PC-3 (cell line): ENCODE results near the gene LHFPL6. TPM values are rescaled to one million over a fixed set of nuclear protein-coding genes. Genes with fewer than 3 reads are reported as not detected.

Experiments used
- ATAC-seq: fragments of 200-7000 bp; cut with Tn5 transposase; 2 replicates; pipeline ENCODE4 v1.9.1; 2020; ENCODE audit warnings: mild to moderate bottlenecking, moderate library complexity
- BruUV-seq: library from RNA; stranded (reverse); fragments of 400-500 nt; replicated peaks from 2 replicates; lab custom pipeline; 2021; lab: Mats Ljungman, UMichigan
- CTCF ChIA-PET: fragments of 300-600 bp; sonication (Branson Sonifier 250); formaldehyde crosslinking; loops from one replicate; lab custom pipeline; 2022; ENCODE audit warnings: antibody characterized with exemption; lab: Charles Lee
- POLR2A ChIA-PET: fragments of 300-600 bp; sonication (Branson Sonifier 250); formaldehyde crosslinking; loops from one replicate; lab custom pipeline; 2022; ENCODE audit warnings: antibody characterized with exemption; ENCODE audit not compliant: unreplicated experiment; lab: Charles Lee
- DNase-seq: peaks from one replicate; pipeline ENCODE4 v3.0.0-alpha.2; 2015
- H2AFZ ChIP-seq: fragments of 300-600 bp; sonication (generic); 2 replicates; pipeline ENCODE4 v1.6.0; 2016; ENCODE audit warnings: antibody characterized with exemption, low read length
- H3F3A ChIP-seq: fragments of 300-600 bp; sonication (generic); one replicate; pipeline ENCODE4 v1.6.0; 2017; ENCODE audit warnings: antibody characterized with exemption, low read length, control low read depth, mild to moderate bottlenecking; ENCODE audit not compliant: unreplicated experiment
- H3K27ac ChIP-seq: fragments of 300-600 bp; sonication (generic); 2 replicates; pipeline ENCODE4 v1.5.1; 2016; ENCODE audit warnings: mild to moderate bottlenecking, low read length
- H3K27me3 ChIP-seq: fragments of 300-600 bp; sonication (generic); 2 replicates; pipeline ENCODE4 v1.6.1; 2016; ENCODE audit warnings: low read length, mixed read lengths
- H3K36me3 ChIP-seq: fragments of 300-600 bp; sonication (generic); 2 replicates; pipeline ENCODE4 v1.6.1; 2016; ENCODE audit warnings: low read depth, mixed run types, low read length, mixed read lengths
- H3K4me1 ChIP-seq: fragments of 300-600 bp; sonication (generic); 2 replicates; pipeline ENCODE4 v1.5.1; 2016; ENCODE audit warnings: low read length; ENCODE audit not compliant: insufficient read depth
- H3K4me2 ChIP-seq: fragments of 300-600 bp; sonication (generic); 2 replicates; pipeline ENCODE4 v1.6.0; 2016; ENCODE audit warnings: low read length
- H3K4me3 ChIP-seq: fragments of 300-600 bp; sonication (generic); 2 replicates; pipeline ENCODE4 v1.5.1; 2016; ENCODE audit warnings: mild to moderate bottlenecking, low read length, mixed read lengths
- H3K79me2 ChIP-seq: fragments of 300-600 bp; sonication (generic); 2 replicates; pipeline ENCODE4 v1.6.1; 2017; ENCODE audit warnings: low read length, mixed read lengths
- H3K9ac ChIP-seq: fragments of 300-600 bp; sonication (generic); 2 replicates; pipeline ENCODE4 v1.6.0; 2016; ENCODE audit warnings: mild to moderate bottlenecking, low read length
- H3K9me2 ChIP-seq: fragments of 300-600 bp; sonication (generic); replicated peaks from 2 replicates; pipeline ENCODE4 v1.6.1; 2016; ENCODE audit warnings: mixed run types, low read length, mixed read lengths
- H3K9me3 ChIP-seq: fragments of 300-600 bp; sonication (generic); 2 replicates; pipeline ENCODE4 v1.6.1; 2016; ENCODE audit warnings: low read length, mixed read lengths
- H4K20me1 ChIP-seq: fragments of 300-600 bp; sonication (generic); 2 replicates; pipeline ENCODE4 v1.6.1; 2016; ENCODE audit warnings: low read length, mixed read lengths
- CTCF ChIP-seq: fragments of 300-600 bp; sonication (generic); conservative IDR thresholded peaks from 2 replicates; pipeline ENCODE4 v1.5.1; 2017; ENCODE audit warnings: antibody characterized with exemption, low read depth, mild to moderate bottlenecking, low read length
- EZH2 ChIP-seq: fragments of 300-600 bp; sonication (generic); IDR thresholded peaks from one replicate; pipeline ENCODE4 v1.6.1; 2017; ENCODE audit warnings: antibody characterized with exemption, mild to moderate bottlenecking, low read length; ENCODE audit not compliant: unreplicated experiment
- EZH2phosphoT487 ChIP-seq: fragments of 300-600 bp; sonication (generic); IDR thresholded peaks from 2 replicates; pipeline ENCODE4 v1.6.1; 2018; ENCODE audit warnings: mild to moderate bottlenecking, antibody characterized with exemption, low read length, borderline replicate concordance
- intact Hi-C: fragments of 100-400 bp; cut with micrococcal nuclease; formaldehyde crosslinking; loops from 2 replicates; pipeline ENCODE4 v1.9.0; 2023
- total RNA-seq: library from RNA; depleted of rRNA; stranded (reverse); fragments of >200 nt; gene quantifications from 2 replicates; pipeline ENCODE4 v1.2.3, GENCODE V29; 2014

LHFPL6 gene
- total RNA-seq, 1 experiment from 2014 or later, result 7.8 TPM

- TF ChIP-seq EZH2phosphoT487 (no peak), EZH2 (no peak), CTCF (no peak)
- DNase-seq, result peak; percentile 2
- POLR2A ChIA-PET, result no interaction called here
- H3K79me2 ChIP-seq, result no peaks in the 10 kb centered on the region
- H3K9me3 ChIP-seq, result no peaks in the 10 kb centered on the region
- no peak overlapping the region for H3K9ac ChIP-seq
- intact Hi-C loops, result no loop called here
- ATAC-seq, result no peak
- no peaks in the 10 kb centered on the region for H3K4me1 ChIP-seq
- CTCF ChIA-PET, result no interaction called here
- no peaks in the 10 kb centered on the region for H3K9me2 ChIP-seq
- BruUV-seq, result no TSS peak
- no peak overlapping the region for H3K27ac ChIP-seq
- H3K4me2 ChIP-seq, result no peak overlapping the region
- no peak overlapping the region for H3K4me3 ChIP-seq
- no peaks in the 10 kb centered on the region for H3K36me3 ChIP-seq
- no peak overlapping the region for H2AFZ ChIP-seq
- H3F3A ChIP-seq, result no peaks in the 10 kb centered on the region
- no peaks in the 10 kb centered on the region for H4K20me1 ChIP-seq
- no peaks in the 10 kb centered on the region for H3K27me3 ChIP-seq
These were observed 145.7 kb downstream of the LHFPL6 start for GRCh38 chr13:39457274-39457673.

GRCh38 chr13:39455521-39456175, 147.3 kb downstream of the LHFPL6 start:
- H3K4me2 ChIP-seq, result no peak overlapping the region
- no peaks in the 10 kb centered on the region for H3K79me2 ChIP-seq
- no peaks in the 10 kb centered on the region for H3K4me1 ChIP-seq
- ChIA-PET POLR2A (no interaction called here), CTCF (no interaction called here)
- TF ChIP-seq CTCF (no peak), EZH2 (no peak), EZH2phosphoT487 (no peak)
- no peak for ATAC-seq
- H3K27me3 ChIP-seq, result no peaks in the 10 kb centered on the region
- H3K27ac ChIP-seq, result no peak overlapping the region
- H3K4me3 ChIP-seq, result no peak overlapping the region
- H3K9ac ChIP-seq, result no peak overlapping the region
- no peaks in the 10 kb centered on the region for H3K36me3 ChIP-seq
- no peaks in the 10 kb centered on the region for H3K9me2 ChIP-seq
- H4K20me1 ChIP-seq, result no peaks in the 10 kb centered on the region
- no TSS peak for BruUV-seq
- intact Hi-C loops, result no loop called here
- no peaks in the 10 kb centered on the region for H3F3A ChIP-seq
- no peak overlapping the region for H2AFZ ChIP-seq
- H3K9me3 ChIP-seq, result no peaks in the 10 kb centered on the region
- DNase-seq, result no peak

GRCh38 chr13:39452834-39453233, 150.2 kb downstream of the LHFPL6 start:
- intact Hi-C loops, result no loop called here
- H3F3A ChIP-seq, result no peaks in the 10 kb centered on the region
- no peaks in the 10 kb centered on the region for H3K9me2 ChIP-seq
- H3K9me3 ChIP-seq, result no peaks in the 10 kb centered on the region
- H3K27ac ChIP-seq, result no peak overlapping the region
- no peak overlapping the region for H2AFZ ChIP-seq
- CTCF ChIA-PET, result no interaction called here
- no peaks in the 10 kb centered on the region for H3K27me3 ChIP-seq
- POLR2A ChIA-PET, result no interaction called here
- no peaks in the 10 kb centered on the region for H4K20me1 ChIP-seq
- TF ChIP-seq EZH2phosphoT487 (no peak), CTCF (no peak), EZH2 (no peak)
- no peak for DNase-seq
- H3K4me2 ChIP-seq, result no peak overlapping the region
- no peaks in the 10 kb centered on the region for H3K4me1 ChIP-seq
- no peak for ATAC-seq
- no TSS peak for BruUV-seq
- H3K79me2 ChIP-seq, result no peaks in the 10 kb centered on the region
- no peak overlapping the region for H3K4me3 ChIP-seq
- no peaks in the 10 kb centered on the region for H3K36me3 ChIP-seq
- H3K9ac ChIP-seq, result no peak overlapping the region
